Measurements from ENCODE around the gene GSPT1.
"Not testable (repeated sequence)": the region's sequence is repeated elsewhere in the genome, so short reads cannot be mapped to it uniquely, and the experiment has no call there.

Gene GSPT1

GRCh38 chr16:11857161-11857560, 58.6 kb downstream of the GSPT1 start:
- no peak for DNase-seq (ENCODE audit: low read depth in 2 of 2)

DNA sequence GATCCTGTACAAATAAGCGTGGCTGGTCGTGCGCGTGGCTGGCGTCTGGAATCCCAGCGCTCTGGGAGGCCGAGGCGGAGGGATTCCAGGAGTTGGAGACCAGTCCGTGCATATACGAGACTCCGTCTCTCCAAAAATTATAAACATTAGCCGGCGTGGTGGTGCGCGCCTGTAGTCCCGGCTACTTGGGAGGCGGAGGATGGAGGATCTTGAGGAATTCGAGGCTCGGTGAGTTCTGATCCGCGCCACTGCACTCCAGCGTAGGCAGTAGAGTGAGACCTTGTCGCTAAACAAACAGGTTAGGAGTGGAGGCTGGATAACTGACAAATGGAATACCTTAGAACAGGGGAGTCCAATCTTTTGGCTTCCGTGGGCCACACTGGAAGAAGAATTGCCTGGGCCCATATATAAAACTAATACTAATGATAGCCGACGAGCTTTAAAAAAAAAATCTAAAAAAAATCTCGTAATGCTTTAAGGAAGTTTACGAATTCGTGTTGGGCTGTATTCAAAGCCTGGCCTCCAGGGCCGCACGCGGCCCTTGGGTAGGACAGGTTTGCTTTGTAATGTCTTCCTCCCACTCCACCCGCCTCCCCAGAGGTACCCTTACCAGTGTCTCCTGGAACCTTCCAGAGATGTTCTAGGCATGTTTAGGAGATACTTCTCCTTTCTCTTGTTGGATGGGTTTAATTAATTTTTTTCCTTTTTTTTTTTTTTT, 63.5 kb downstream of the GSPT1 start:
- no peak for DNase-seq (ENCODE audit: low read depth in 2 of 2)

GRCh38 chr16:11851294-11852091, 64.3 kb downstream of the GSPT1 start, which contains the start of gene RSL1D1:
TSS of gene RSL1D1 (minus strand) at chr16:11851542. CDS start at chr16:11851512, 30 bp downstream.
- peak; percentile 83 to 87 for DNase-seq (ENCODE audit: low read depth in 2 of 2)

- no peak for DNase-seq (ENCODE audit: low read depth in 2 of 2)
Observed at GRCh38 chr16:11848842-11849241, 66.9 kb downstream of the GSPT1 start.

DNA sequence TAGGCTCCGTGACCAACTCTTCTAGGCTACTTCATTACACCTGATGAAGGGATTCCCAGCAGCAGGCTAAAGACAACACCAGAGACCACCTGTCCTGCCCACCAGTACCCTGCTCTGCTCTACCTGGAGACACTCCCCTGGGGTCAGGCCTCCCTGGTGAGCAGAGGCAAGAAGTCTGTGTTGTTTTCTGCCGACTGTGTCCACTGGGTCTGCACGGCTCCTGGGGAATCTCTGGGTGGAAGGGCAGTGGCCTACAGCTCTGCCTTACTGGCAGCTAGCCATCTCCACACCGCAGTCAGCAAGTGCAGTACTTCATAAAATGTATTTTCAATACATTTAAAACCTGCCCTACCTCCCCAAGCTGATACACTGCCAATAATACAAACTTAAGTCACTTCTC, 71.3 kb downstream of the GSPT1 start:
- DNase-seq (ENCODE audit: low read depth in 2 of 2): no peak

GRCh38 chr16:11843861-11844260, 71.9 kb downstream of the GSPT1 start:
- DNase-seq (ENCODE audit: low read depth in 2 of 2): no peak

DNA sequence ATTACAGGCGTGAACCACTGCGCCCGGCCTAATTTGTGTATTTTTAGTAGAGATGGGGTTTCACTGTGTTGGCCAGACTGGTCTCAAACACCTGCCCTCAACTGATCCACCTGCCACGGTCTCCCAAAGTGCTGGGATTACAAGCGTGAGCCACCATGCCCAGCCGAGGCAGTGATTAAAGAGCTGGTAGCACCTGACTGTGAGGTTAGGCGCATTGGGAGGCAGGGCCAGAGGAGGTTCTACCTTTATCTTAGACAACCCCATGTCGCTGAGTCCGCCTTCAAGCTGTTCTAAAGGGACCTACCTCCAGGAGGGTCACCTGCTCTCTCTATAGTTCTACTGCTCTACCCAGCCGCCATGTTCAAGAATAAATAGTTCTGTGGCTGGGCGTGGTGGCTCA, 72.5 kb downstream of the GSPT1 start:
- no peak for DNase-seq (ENCODE audit: low read depth in 2 of 2)

GRCh38 chr16:11841026-11841425, 74.7 kb downstream of the GSPT1 start:
- no peak for DNase-seq (ENCODE audit: low read depth in 2 of 2)

- DNase-seq (ENCODE audit: low read depth in 2 of 2): no peak
Observed at GRCh38 chr16:11836650-11837244, 79.0 kb downstream of the GSPT1 start.

- DNase-seq (ENCODE audit: low read depth in 2 of 2): no peak
Observed at GRCh38 chr16:11835891-11836649, 79.7 kb downstream of the GSPT1 start.

DNA sequence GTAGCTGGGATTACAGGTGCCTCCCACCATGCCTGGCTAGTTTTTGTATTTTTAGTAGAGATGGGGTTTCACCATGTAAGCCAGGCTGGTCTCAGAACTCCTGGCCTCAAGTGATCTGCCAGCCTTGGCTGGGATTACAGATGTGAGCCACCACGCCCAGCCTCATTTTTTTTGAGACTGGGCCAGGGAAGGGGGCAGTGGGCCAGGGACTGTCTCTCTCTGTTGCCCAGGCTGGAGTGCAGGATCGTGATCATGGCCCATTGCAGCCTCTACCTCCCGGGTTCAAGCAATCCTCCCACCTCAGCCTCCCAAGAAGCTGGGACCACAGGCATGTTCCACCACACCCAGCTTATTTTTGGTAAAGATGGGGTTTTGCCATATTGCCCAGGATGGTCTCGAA, 80.4 kb downstream of the GSPT1 start:
- DNase-seq (ENCODE audit: low read depth in 2 of 2): no peak

- DNase-seq (ENCODE audit: low read depth in 2 of 2): no peak
Observed at GRCh38 chr16:11833951-11834695, 81.6 kb downstream of the GSPT1 start.

- no peak for DNase-seq (ENCODE audit: low read depth in 2 of 2)
Observed at GRCh38 chr16:11828696-11829095, 87.1 kb downstream of the GSPT1 start.

- not testable (repeated sequence) for DNase-seq (ENCODE audit: low read depth in 2 of 2)
Observed at GRCh38 chr16:11825520-11826165, 90.1 kb downstream of the GSPT1 start.

DNA sequence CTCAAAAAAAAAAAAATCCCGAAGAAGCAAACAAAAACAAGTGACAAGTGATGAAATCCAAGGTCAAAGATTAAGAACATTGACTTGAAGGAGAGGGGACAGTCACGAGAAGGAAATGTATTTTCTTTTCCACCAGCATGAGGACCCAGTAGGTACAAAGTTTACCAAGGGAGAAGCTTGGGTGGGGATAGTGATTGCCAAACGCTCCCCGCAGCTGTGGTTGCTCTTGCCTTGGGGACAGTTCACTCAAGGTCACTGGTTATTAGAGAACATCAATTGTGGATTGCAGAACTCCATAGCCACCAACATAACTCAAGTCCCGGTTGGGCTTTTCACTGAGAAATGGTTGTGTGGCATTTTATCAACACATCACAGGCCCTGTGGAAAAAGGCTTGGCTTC, 91.4 kb downstream of the GSPT1 start:
- DNase-seq (ENCODE audit: low read depth in 2 of 2): no peak

GRCh38 chr16:11823645-11824044, 92.1 kb downstream of the GSPT1 start:
- not testable (repeated sequence) for DNase-seq (ENCODE audit: low read depth in 2 of 2)

- no peak for DNase-seq (ENCODE audit: low read depth in 2 of 2)
Observed at GRCh38 chr16:11819798-11820197, 96.0 kb downstream of the GSPT1 start.

GRCh38 chr16:11818970-11819369, 96.8 kb downstream of the GSPT1 start:
- DNase-seq (ENCODE audit: low read depth in 2 of 2): not testable (repeated sequence)
